ENCODE results near the gene FAM117B. TPM values are rescaled to one million over a fixed set of nuclear protein-coding genes. Genes with fewer than 3 reads are reported as not detected.

The FAM117B gene
- total RNA-seq, 1 experiment from 2014 or later = 24.0 TPM

- Histone ChIP-seq H3K4ac (ENCODE audit: low read depth, low read length) (no peak overlapping the region), H4K5ac (ENCODE audit: insufficient read length, low read depth, low read length) (no peak overlapping the region), H2BK120ac (ENCODE audit: low read depth, low read length, poor library complexity, severe bottlenecking) (no peak overlapping the region), H2AFZ (ENCODE audit: low read length) (no peak overlapping the region), H3K79me2 (ENCODE audit: insufficient read depth, low read length) (no peaks in the 10 kb centered on the region; the same call in 1 of the 2 replicates), H2BK12ac (ENCODE audit: insufficient read length, low read depth, low read length) (no peak overlapping the region), H4K8ac (replicated peaks; ENCODE audit: insufficient read length, low read depth, low read length) (no peak overlapping the region), H3K27me3 (ENCODE audit: insufficient read depth, low read length) (no peaks in the 10 kb centered on the region), H3K14ac (ENCODE audit: insufficient read depth, low read length) (no peak overlapping the region), H2AK5ac (ENCODE audit: insufficient read length, low read length) (no peak overlapping the region), H3K27ac (ENCODE audit: insufficient read length, low read depth, low read length) (no peak overlapping the region), H3K9ac (ENCODE audit: extremely low read depth, insufficient read length, low read length) (no peak overlapping the region), H4K20me1 (ENCODE audit: control insufficient read depth, insufficient read depth, insufficient read length) (no peaks in the 10 kb centered on the region), H3K79me1 (ENCODE audit: insufficient read depth, low read depth, low read length, poor library complexity, severe bottlenecking) (no peaks in the 10 kb centered on the region), H3K4me2 (ENCODE audit: insufficient read depth, insufficient read length, low read length) (no peak overlapping the region), H3K23ac (ENCODE audit: insufficient read length, low read depth, low read length) (no peak overlapping the region), H2BK5ac (ENCODE audit: insufficient read length, low read length) (no peak overlapping the region), H2BK15ac (ENCODE audit: low read depth, low read length) (no peak overlapping the region), H3K18ac (ENCODE audit: insufficient read length, low read depth, low read length) (no peak overlapping the region), H2BK20ac (ENCODE audit: low read depth, low read length, poor library complexity, severe bottlenecking) (no peak overlapping the region), H3K9me3 (ENCODE audit: control insufficient read depth, low read depth, low read length) (no peaks in the 10 kb centered on the region), H3K56ac (ENCODE audit: insufficient read length, low read depth, low read length) (no peak overlapping the region), H4K91ac (ENCODE audit: insufficient read length, low read depth, low read length) (no peak overlapping the region), H3T11ph (ENCODE audit: low read length) (no peak overlapping the region), H3K4me1 (ENCODE audit: insufficient read depth, low read length) (no peaks in the 10 kb centered on the region; the same call in 1 of the 2 replicates), H3K23me2 (ENCODE audit: insufficient read length, low read depth, low read length, poor library complexity, severe bottlenecking) (no peaks in the 10 kb centered on the region)
- WGBS (ENCODE audit: extremely low coverage, insufficient read length, low lambda C conversion rate) = no CpG with 5 or more reads among the region's 3 CpGs
- Mint-ChIP-seq H3K4me1 (no peaks in the 10 kb centered on the region), H3K4me3 (no peak overlapping the region), H3K9me3 (no peaks in the 10 kb centered on the region), H3K27me3 (ENCODE audit: low read depth) (no peaks in the 10 kb centered on the region), H3K27ac (no peak overlapping the region; a peak in 1 of 7 replicates), H3K36me3 (ENCODE audit: insufficient read depth in 1 of 3, low read depth in 3 of 3) (peaks cover 5 to 25% (median 23%) of the 10 kb centered on the region in 3 experiments; a peak in 6 of 7 replicates)
- no peak for TF ChIP-seq CTCF (conservative IDR thresholded peaks at IDR 0.05)
- DNase-seq = no peak
Measured at GRCh38 chr2:202782940-202783558, 148.3 kb downstream of the FAM117B start.

Measured in H9 (cell line).